Neural cell (in vitro differentiated cells): Measurements from ENCODE around the gene APOH.

Experiments used
- EP300 ChIP-seq: fragments of 450-650 bp; conservative IDR thresholded peaks from 2 replicates; pipeline ENCODE4 v1.6.1; 2014; ENCODE audit warnings: antibody characterized with exemption, mild to moderate bottlenecking, moderate library complexity; ENCODE audit not compliant: poor library complexity, severe bottlenecking
- EZH2 ChIP-seq: fragments of 200-600, 300-800 bp; shearing (Covaris generic), sonication (generic); IDR thresholded peaks from 2 replicates; pipeline ENCODE4 v1.6.1; 2014; ENCODE audit warnings: antibody characterized with exemption, low read length, borderline replicate concordance, mild to moderate bottlenecking; ENCODE audit not compliant: insufficient read depth, poor library complexity, severe bottlenecking
- POLR2AphosphoS5 ChIP-seq: IDR thresholded peaks from 2 replicates; pipeline ENCODE4 v1.6.1; 2012
- RAD21 ChIP-seq: fragments of 450-650 bp; conservative IDR thresholded peaks from 2 replicates; pipeline ENCODE4 v1.6.1; 2014; ENCODE audit warnings: antibody characterized with exemption, mild to moderate bottlenecking, moderate library complexity
- TF ChIP-seq, protein P1 (sequence below): fragments of 450-650 bp; IDR thresholded peaks from 2 replicates; pipeline ENCODE4 v1.5.1; 2014; ENCODE audit warnings: antibody characterized with exemption, mild to moderate bottlenecking, moderate library complexity; ENCODE audit not compliant: poor library complexity, severe bottlenecking

DNA sequence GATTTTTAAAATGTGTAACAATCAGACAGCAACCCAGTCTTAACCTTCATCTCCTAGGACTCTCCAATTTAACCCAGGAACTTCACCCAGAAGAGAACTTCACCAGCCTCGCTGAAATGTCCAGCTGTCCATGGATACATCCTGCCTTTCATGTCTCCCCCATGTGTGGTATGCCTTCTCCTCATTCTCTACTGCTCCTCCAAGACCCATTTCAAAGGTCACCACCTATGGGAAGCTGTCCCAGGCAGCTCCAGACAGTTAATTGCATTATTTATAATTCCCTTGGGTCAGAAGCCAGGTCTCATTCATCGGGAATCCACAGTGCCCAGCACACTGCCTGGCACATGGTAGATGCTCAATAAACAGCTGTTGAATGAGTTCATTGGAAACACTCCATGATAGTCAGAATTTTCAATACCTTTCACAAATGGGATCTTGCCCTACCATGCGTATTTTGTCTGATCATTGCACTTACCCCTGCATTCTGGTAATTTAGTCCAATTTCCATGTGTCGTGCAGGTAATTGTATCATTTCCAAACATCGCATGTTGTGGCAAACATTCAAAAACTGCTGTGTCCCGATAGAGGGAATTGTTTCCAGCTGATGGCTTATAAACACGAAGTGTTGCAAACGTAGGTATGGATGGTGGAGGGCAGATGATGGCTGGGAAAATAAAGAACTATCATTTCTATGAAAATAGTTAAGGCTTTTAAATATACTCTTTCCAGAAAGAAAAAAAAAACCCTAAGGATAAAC is 9.0 kb downstream of the APOH start:
- TF ChIP-seq POLR2AphosphoS5 (no peak), EP300 (no peak), EZH2 (no peak), RAD21 (no peak)
- TF ChIP-seq, protein P1, sequence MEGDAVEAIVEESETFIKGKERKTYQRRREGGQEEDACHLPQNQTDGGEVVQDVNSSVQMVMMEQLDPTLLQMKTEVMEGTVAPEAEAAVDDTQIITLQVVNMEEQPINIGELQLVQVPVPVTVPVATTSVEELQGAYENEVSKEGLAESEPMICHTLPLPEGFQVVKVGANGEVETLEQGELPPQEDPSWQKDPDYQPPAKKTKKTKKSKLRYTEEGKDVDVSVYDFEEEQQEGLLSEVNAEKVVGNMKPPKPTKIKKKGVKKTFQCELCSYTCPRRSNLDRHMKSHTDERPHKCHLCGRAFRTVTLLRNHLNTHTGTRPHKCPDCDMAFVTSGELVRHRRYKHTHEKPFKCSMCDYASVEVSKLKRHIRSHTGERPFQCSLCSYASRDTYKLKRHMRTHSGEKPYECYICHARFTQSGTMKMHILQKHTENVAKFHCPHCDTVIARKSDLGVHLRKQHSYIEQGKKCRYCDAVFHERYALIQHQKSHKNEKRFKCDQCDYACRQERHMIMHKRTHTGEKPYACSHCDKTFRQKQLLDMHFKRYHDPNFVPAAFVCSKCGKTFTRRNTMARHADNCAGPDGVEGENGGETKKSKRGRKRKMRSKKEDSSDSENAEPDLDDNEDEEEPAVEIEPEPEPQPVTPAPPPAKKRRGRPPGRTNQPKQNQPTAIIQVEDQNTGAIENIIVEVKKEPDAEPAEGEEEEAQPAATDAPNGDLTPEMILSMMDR: no peak
